Left ventricle myocardium inferior (tissue), 1 donor: ENCODE measurements around the gene EHMT1. TPM values are rescaled to one million over a fixed set of nuclear protein-coding genes. Genes with fewer than 3 reads are reported as not detected.
A peak's percentile ranks its signal among the peaks of the same experiment; 100 is the strongest.

Experiments used
- DNase-seq: peaks from one replicate; pipeline ENCODE4 v3.0.0-alpha.2; 2020
- H3K27ac ChIP-seq: fragments of 200-600 bp; replicated peaks from 2 replicates; pipeline ENCODE4 v1.8.0; 2021
- H3K27me3 ChIP-seq: fragments of 200-600 bp; 2 replicates; pipeline ENCODE4 v1.8.0; 2021; ENCODE audit warnings: low read depth
- H3K36me3 ChIP-seq: fragments of 200-600 bp; 2 replicates; pipeline ENCODE4 v1.8.0; 2021
- H3K4me1 ChIP-seq: fragments of 200-600 bp; 2 replicates; pipeline ENCODE4 v1.8.0; 2021
- H3K4me3 ChIP-seq: fragments of 200-600 bp; 2 replicates; pipeline ENCODE4 v1.8.0; 2021; ENCODE audit warnings: mild to moderate bottlenecking, moderate library complexity
- H3K9me3 ChIP-seq: fragments of 200-600 bp; replicated peaks from 2 replicates; pipeline ENCODE4 v1.8.0; 2021
- CTCF ChIP-seq: fragments of 200-600 bp; IDR thresholded peaks from 2 replicates; pipeline ENCODE4 v1.8.0; 2021; ENCODE audit warnings: antibody characterized with exemption, mild to moderate bottlenecking, borderline replicate concordance
- intact Hi-C: fragments of 100-400 bp; cut with micrococcal nuclease; formaldehyde crosslinking; loops from one replicate; pipeline ENCODE4 v1.11.0; 2022
- total RNA-seq: library from RNA; stranded (reverse); fragmentation: NEBNext Ultra II Directional; extraction: Animal tissue kit (Norgen Biotek cat#: 25700); gene quantifications from one replicate; pipeline ENCODE4 v1.2.1, GENCODE V29; 2021
- donor health status: DM: no; HTN: yes; CAD: no; lungs with severe emphysema.

The EHMT1 gene
- total RNA-seq, 1 donor from 2014 or later, result 31.3 TPM

DNA sequence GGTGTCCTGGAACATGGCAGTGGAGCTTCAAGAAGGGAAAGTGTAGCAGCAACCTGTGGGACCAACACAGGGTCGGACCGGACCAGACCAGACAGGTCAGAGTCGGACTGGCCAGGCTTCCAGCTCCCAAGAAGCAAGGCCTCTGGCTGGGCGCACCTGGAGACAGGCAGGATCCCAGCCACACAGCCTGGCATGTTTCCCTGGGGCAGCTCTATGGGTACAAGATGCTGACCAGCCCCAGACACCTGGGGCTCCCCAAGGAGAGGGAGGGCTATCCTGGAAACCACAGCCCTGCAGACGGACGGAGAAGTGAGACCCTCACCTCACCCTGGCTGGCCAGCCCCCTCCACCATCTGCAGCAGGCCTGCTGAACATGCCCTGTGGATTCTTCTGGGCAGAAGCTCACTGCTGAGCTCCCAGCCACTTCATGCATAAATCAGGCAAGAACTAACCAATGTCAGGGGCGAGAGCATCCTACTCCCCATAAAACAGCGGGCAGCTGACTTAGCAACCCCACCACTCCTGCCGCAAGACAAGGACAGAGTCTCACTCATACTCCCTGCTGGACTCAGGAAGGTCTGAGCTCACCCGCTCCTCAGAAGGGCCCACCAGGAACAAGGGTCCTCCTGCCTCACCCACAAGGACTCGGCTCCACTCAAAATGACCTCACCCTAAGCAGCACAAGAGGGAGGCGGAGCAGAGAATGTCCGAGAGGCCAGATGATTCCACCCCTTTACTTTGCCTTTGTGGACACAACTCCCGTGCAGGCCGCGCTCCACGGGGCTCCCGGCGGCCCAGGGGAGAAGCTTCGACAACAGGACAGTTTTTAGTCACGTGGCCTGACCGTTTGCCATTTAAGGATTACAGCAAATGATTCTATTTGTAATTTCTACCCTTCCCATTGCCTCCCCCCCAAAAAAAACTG lies 37.2 kb upstream of the EHMT1 start:
- Histone ChIP-seq H3K27ac (no peak overlapping the region), H3K4me3 (no peak overlapping the region), H3K27me3 (no peaks in the 10 kb centered on the region), H3K36me3 (peaks cover 38% of the 10 kb centered on the region), H3K9me3 (no peaks in the 10 kb centered on the region), H3K4me1 (peaks cover 35% of the 10 kb centered on the region)
- no peak for DNase-seq
- TF ChIP-seq CTCF, result no peak
- intact Hi-C loops, result no loop called here

DNA sequence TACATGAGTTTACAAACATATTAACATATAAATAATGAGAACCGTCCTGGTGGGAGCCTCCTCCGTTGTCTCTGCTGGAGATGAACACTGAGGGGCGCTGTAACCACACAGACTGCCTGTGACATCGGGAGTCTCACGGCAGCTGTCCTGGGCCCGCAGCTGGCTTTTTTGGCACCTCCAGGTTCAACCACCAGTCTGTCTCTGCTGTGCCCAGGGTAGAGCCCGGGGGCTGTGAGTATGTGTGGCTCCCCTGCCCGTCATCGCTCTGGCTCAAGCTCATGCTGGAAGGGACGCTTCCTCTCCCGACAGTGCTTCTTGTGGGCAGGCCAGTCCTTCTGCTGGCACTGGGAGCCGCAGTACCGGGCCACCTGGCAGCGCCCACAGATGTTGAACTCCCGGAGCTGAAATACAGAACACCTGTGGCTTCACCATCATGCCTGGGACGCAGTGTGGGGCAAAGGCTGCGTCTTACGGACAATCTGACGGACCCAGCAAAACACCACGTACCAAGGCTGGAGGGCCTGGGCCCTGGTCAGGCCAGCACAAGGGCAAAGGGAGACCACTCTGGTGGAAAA lies 36.4 kb upstream of the EHMT1 start:
- TF ChIP-seq CTCF, result peak; percentile 36
- H3K4me1 ChIP-seq, result peaks cover 27% of the 10 kb centered on the region
- peaks cover 45% of the 10 kb centered on the region for H3K36me3 ChIP-seq
- no peak for DNase-seq
- H3K27me3 ChIP-seq, result no peaks in the 10 kb centered on the region
- intact Hi-C loops, result no loop called here
- no peak overlapping the region for H3K27ac ChIP-seq
- H3K9me3 ChIP-seq, result no peaks in the 10 kb centered on the region
- no peak overlapping the region for H3K4me3 ChIP-seq

- no peak for DNase-seq
- Histone ChIP-seq H3K27me3 (no peaks in the 10 kb centered on the region), H3K9me3 (no peaks in the 10 kb centered on the region), H3K4me3 (no peak overlapping the region), H3K4me1 (peaks cover 18% of the 10 kb centered on the region), H3K27ac (no peak overlapping the region), H3K36me3 (peaks cover 55% of the 10 kb centered on the region)
- TF ChIP-seq CTCF, result no peak
- intact Hi-C loops, result no loop called here
Observed at GRCh38 chr9:137583347-137583746, 35.5 kb upstream of the EHMT1 start.

DNA sequence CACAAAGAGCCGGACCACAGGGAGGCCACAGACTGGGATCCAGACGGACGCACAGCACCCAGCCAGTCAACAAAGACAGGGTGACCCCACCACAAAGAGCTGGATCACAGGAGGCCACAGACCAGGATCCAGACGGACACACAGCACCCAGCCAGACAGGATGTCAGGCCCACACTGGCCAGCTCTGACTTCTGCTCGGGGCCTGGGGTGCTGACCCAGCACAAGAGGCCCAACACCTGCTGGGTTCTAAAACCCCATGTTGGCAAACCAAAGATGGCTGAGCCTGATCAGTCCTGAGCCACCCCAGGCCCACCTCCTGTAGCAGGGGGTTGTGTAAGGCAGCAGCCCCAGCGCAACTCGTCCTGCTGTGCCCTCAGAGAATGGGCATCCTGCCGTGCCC lies 34.8 kb upstream of the EHMT1 start:
- DNase-seq, result no peak
- Histone ChIP-seq H3K4me3 (no peak overlapping the region), H3K36me3 (peaks cover 56% of the 10 kb centered on the region)

DNA sequence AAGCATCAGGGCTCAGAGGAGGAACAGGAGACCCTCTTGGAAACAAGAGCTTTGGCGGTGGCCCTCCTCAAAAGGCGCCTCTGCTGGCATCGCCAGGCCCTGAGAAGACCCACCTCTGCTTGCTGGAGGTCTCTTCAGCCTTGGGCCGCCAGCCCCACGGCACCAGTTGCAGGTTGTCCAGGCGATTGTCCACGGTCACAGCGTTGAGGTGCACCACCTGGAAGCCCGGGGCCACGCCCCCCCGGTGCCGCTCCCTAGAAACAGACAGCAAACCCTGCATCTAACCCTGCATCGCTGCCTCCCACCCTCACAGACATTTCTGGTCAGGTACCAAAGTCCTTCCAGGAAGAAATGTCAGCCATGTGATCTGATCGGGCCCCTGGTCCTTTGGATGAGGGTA lies 32.0 kb upstream of the EHMT1 start:
- intact Hi-C loops, result no loop called here
- no peak for TF ChIP-seq CTCF
- no peak overlapping the region for H3K27ac ChIP-seq
- H3K4me3 ChIP-seq, result no peak overlapping the region
- H3K27me3 ChIP-seq, result no peaks in the 10 kb centered on the region
- peaks cover 19% of the 10 kb centered on the region for H3K4me1 ChIP-seq
- no peaks in the 10 kb centered on the region for H3K9me3 ChIP-seq
- no peak for DNase-seq
- H3K36me3 ChIP-seq, result peaks cover 51% of the 10 kb centered on the region

More for the DNA sequence above, 34.8 kb upstream of the EHMT1 start:
- intact Hi-C loops, result no loop called here
- no peaks in the 10 kb centered on the region for H3K27me3 ChIP-seq
- H3K4me1 ChIP-seq, result peaks cover 15% of the 10 kb centered on the region
- no peaks in the 10 kb centered on the region for H3K9me3 ChIP-seq
- H3K27ac ChIP-seq, result no peak overlapping the region
- TF ChIP-seq CTCF, result no peak
